Loucy (cell line): Measurements from ENCODE around the gene CMTM8.

Source experiments
- EZH2phosphoT487 ChIP-seq: fragments of 200-600 bp; IDR thresholded peaks from 2 replicates; pipeline ENCODE4 v1.6.1; 2018; ENCODE audit warnings: antibody characterized with exemption, mild to moderate bottlenecking, moderate library complexity, borderline replicate concordance
- TF ChIP-seq, protein P1 (sequence below): fragments of 200-600 bp; sonication (generic); conservative IDR thresholded peaks from 2 replicates; pipeline ENCODE4 v1.5.1; 2014; ENCODE audit warnings: mild to moderate bottlenecking, antibody characterized with exemption, low read length

- TF ChIP-seq, protein P1, sequence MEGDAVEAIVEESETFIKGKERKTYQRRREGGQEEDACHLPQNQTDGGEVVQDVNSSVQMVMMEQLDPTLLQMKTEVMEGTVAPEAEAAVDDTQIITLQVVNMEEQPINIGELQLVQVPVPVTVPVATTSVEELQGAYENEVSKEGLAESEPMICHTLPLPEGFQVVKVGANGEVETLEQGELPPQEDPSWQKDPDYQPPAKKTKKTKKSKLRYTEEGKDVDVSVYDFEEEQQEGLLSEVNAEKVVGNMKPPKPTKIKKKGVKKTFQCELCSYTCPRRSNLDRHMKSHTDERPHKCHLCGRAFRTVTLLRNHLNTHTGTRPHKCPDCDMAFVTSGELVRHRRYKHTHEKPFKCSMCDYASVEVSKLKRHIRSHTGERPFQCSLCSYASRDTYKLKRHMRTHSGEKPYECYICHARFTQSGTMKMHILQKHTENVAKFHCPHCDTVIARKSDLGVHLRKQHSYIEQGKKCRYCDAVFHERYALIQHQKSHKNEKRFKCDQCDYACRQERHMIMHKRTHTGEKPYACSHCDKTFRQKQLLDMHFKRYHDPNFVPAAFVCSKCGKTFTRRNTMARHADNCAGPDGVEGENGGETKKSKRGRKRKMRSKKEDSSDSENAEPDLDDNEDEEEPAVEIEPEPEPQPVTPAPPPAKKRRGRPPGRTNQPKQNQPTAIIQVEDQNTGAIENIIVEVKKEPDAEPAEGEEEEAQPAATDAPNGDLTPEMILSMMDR: no peak
- TF ChIP-seq EZH2phosphoT487: no peak
Observed at GRCh38 chr3:32249184-32249782, 10.8 kb downstream of the CMTM8 start.
